ENCODE measurements around the gene BOC.

The BOC gene

GRCh38 chr3:113223475-113224281 lies 12.3 kb downstream of the BOC start:
- peak; percentile 46 for DNase-seq

DNA sequence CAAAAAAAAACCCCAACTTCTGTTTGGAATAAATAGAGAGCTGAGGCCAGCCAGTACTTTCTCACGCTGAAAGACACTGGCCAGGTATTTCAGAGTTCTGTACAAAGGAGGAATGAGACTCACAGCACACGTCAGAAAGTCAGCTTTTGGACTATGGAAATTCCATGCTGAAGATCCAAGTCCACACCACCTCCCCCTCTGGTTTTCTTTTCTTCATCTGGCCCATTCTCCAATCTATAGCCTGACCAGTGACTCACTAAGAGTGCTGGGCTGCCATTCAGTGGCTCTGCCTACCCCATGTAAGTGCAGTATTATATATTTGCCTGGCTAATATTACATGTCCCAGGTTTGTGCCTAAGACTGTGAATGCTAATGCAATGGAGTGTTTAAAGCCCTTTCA lies 13.9 kb downstream of the BOC start:
- DNase-seq: no peak

DNA sequence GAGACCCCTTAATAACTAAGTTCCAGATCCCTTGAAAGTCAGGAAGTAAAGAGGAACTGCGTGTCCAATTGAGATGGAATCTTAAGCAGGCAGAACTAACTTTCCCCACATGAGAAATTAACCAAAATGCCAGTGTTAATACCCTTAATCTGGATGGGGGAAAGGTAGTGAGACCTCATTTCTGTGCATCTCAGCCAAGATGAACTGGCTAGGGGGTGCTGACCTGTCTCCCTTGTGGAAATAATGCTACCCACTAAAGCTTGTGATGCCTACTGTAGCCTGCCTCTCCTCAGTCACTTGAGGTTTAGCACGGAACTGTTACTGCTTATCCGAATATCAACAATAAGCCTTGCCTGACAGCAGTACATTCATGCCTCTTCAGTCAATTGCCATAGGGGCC lies 15.1 kb downstream of the BOC start:
- DNase-seq: no peak

- DNase-seq: no peak
These were observed 15.8 kb downstream of the BOC start for GRCh38 chr3:113227146-113227545.

DNA sequence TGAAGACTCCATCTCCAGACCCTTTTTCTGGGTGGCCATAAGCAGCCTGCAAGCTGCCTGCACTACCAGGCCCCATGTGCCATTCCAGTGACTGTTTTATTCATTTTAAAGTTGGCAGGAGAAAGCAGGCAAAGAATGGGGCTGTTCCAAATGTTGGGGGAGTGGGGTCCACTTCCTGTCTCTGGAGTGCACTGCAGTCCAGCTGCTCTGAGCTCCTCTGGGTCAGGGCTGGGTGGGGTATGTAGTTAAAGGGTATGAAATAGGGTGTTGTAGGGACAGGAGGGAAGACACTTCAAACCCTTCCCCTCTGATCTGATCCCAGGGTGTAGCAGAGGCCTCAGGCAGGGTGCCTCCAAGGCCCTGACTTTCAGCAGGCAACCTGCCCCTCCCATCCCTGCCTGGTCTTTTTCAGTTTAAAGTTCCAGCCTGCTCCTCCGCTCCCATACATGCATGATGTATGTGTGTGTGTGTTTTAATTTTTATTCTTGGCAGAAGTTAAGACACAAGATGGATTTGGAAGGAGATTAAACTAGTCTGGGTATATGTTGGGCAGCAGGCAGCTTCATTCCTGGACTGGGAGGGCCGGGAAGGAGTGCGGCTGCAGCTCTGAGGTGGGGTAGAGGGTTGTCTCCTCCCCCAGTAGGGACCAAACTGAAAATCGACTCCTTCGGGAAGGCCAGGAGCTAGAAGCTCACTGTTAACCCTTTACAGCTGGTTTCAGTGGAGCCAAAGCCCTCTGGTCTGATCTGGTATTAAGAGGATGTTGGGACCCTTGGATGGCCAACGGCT lies 17.3 kb downstream of the BOC start:
- no peak for DNase-seq

DNA sequence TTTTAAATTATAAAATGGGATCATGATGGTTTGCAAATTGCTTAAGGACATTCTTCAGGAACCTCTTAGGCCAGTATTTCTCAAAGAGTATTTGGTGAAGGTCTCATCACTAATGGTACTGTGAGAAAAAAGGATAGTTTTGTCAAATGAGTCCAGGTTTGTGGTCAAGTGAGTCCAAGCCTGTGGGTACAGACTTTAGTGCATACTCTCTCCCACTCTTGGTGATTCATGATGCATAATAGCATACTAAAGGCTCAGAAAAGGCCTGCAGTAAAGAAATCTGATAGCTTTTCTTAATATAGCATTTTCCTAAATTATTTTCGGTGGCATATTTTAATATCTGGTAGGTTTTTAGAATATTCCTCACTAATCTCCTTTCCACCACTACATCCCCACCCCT lies 20.0 kb downstream of the BOC start:
- peak; percentile 26 for DNase-seq

DNA sequence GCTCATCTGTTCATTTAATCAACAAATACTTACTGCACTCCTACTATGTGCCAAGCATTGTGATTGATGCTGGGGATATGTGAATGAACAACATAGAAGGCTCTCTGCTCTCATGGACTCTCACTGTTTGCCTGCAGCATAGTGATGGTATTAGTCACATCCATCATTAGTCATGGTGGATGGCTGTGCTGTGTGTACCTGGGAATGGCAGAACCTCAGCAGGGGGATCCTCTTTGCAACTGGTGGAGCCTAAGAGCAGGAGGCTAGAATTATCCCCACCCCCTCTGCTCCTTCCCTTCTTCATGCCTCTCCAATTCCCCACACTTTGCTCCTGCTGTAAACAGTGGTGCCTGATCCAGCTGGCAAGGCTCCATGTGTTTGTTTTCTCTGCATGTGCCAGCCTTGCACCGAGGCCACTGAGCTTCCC lies 20.5 kb downstream of the BOC start:
- DNase-seq: peak; percentile 16

GRCh38 chr3:113232342-113232741 lies 21.0 kb downstream of the BOC start:
- no peak for DNase-seq

DNA sequence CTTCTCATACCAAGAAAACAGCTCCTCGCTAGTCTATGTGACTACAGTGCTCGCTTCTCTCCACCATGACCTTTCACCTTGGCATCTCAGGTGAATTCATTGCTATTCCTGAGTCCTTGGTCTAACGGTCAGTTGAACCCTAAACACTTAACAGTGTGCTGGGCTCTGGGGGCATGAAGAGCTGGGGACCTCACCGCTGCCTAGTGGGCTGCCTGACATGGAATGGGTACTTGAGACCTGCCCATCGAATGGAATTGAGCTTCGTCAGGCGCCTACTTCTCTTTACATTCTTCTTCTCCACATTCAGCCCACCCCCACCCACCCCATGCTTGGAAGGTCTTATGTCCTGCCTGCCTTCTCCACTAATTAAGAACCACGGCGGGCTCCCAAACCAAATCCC lies 22.1 kb downstream of the BOC start:
- DNase-seq: no peak

DNA sequence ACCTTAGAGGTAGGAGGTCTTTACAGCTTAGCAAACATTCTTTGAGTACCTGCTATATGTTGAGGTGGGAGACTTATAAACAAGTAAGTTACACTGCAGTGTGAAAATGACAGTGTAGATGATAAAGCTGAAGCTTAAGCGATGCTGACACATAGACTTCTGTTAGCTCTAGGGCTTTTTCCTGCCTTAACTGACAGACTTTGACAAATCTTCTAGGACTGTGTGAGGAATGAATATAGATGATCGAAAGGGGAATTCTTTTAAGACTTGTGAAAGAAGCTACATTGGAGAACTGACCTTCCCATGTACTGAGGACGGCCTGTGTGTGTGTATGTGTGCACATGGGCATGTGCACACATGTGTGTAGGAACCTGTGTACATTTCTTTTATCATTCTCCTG lies 22.7 kb downstream of the BOC start:
- DNase-seq: no peak

- no peak for DNase-seq
These were observed 23.4 kb downstream of the BOC start for GRCh38 chr3:113234688-113235260.

DNA sequence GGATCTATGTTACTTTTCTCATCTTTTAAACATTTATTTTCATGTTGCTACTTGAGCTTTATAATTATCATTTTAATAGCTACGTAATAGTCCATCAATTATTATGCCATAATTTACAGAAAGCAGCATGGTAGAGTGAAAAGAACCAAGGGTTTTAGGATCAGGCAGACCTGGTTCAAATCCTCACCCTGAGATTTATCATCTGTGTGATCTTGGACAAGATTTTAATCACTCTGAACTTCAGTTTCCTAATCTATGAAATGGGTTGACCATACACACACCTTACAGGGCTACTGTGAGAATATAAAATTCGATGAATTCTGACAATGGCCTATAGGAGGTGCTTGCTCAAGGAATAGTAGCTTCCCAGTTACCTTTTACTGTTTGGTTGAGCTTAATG lies 27.1 kb downstream of the BOC start:
- DNase-seq: no peak

DNA sequence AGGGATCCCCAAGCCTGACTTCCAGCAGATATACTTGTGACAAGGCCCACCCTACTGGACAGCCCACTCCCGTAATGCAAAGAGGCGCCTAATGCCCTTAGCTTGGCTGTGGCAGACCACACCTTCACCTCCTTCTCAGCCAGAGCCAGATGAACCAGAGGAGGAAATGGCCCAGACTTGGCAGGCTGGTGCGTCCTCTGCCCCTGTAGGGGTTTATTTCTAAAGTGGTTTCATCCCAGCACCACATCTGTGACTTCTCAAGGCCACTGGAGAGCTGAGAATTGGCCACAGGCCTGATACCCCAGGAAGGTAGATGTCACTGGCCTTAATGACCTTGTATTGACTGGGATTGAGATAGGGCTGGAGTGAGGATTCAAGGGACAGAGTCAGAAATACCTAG lies 29.5 kb downstream of the BOC start:
- no peak for DNase-seq

DNA sequence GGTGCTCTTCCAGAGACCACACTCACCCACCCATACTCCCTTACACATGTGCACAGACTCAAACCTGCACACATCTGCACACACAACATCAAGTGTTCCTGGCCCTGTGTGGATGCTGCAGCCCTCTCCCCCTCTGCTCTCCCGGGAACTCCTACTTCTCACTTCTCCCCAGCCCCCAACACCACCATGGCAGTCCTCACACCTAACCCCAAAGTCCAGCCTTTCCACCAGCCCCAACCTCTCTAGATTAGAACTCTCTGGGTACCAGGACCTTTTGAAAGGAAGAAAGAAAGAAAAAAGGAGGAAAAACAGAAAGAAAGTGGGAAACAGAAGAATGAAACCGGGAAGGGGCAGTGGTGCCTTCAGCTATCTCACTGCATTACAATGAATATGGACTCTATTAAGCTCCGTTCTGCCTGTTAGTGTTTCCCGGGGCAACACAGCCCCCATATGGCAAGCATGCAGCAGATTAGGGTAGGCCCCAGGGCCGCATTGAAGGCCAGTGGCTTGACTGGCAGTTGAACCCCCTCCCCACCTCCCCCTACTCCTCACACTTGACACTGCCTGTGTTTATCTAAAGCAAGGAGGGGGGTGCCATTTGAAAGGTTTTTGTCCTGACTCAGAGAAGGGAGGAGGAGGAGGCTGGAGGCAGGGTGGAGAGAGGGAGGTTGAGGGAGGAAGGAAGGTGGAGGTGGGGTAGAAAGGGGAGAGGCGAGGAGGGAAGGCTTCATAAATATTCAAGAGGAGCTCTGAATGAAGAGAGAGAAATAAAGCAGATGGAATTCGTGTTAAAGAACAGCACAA lies 30.1 kb downstream of the BOC start:
- no peak for DNase-seq

DNA sequence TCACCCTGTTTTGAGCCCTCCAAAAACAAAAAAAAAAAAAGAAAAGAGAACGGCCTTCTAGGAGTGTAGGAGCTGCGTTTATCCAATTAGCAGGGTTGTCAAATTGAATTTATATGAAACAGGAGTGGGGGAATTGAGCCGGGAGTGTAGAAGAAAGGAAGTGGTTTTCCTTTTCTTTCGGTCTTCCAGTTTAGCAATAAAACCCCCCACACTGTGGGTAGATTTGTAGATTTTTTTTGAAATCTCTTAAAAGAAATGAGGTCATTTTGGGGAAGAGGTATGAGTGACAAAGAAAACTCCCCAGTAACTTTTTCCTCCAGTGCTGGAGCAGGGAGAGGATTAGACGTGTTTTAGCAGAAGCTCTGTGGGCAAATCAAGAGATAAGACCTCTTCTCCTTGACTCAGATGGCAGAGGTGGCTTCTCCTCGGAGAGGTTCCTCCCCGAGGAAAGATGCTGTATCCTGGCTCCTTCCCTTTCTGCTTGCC lies 30.8 kb downstream of the BOC start:
- peak; percentile 6 for DNase-seq

GRCh38 chr3:113243071-113243470 lies 31.7 kb downstream of the BOC start:
- no peak for DNase-seq

- DNase-seq: no peak
These were observed 32.5 kb downstream of the BOC start for GRCh38 chr3:113243846-113244245.

DNA sequence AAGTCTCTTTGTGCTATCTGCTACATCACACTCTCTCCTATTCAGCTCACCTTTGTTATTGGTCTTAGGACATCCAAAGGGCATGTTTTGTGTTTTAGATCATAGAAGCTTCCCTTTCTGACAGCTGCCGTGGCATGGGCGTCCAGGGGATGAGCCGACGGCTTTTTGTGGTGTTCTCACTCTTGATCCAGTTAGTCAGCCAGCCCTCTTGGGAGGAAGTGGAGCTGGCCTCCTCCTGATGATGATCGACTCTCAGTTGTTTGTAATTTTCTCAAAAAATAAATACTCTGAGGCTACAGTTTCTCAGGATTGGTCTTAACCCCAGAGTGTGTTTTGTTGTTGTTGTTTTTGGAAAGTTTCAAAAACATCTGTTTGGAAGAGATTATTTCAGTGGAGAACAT lies 34.4 kb downstream of the BOC start:
- DNase-seq: no peak

DNA sequence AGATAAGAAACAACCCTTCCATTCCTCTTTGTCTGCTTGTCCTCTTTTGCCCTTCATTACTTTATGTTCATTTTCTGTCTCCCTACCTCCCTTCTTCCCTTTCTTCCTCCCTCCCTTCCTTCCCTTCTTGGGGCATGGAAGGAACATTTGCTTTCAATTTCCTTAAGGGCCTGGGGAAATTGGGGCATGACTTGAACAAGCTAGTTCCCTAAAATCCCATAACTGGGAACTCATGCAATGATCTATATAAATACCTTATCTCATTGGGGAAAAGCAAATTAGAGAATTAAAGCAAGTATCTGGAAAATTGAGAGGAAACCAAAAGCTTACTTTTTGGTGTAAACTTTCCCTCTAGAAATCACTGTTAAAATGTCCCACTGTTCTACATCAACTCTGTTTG lies 35.7 kb downstream of the BOC start:
- DNase-seq: no peak

DNA sequence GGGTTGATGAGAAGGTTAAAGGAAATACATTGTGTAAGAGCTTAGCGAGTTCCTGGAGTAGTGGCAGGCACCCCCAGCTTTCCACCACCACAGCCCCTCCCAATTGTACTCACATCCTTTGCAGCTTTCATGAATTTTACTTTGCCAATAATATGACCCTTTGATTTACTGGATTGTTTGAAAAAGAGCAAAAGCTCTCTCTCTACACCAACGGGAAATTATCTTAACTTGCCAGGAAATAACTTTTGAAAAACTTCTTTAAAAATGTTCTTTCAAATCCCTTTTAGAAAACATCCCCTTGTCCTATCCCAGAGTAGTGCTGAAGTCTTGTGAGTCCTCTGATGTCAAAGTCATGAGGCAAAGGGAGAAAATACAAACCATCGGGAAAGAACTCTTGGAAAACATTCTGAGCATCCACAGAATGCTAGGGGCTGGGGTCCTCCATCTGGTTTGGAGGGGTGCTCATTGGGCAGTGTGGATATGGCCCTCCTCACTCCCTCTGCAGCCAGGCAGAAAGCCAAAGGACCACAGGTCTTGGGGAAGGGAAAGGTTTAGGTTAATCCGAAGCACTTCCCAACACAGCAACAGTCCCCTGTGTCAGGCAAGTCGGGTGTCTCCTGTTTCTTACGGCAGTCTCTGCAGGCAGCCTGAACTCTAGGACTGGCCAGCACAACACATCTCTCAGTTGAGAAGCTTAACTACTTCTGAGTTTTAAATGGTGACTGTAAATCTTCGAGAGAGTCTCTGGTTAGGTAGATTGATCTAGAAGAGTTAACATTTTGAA lies 36.5 kb downstream of the BOC start:
- DNase-seq: no peak

DNA sequence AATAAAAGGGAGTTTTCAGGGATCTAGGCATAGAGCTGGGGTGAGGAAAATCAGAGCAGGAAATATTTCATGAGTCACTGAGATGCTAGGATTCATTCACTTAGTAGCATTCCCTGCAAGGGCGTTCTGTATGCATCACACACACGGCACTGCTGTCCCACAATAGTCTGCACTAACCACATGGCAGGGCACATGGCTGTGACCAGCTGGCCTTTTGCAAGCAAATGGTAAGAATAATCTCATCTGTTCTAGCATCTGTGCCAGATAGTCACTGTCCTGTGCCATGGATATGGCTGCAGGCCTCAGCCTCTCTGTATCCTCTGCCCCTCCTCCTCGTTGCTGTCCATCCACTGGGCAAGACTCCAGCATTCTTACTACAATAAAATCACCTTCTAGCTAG lies 37.8 kb downstream of the BOC start:
- no peak for DNase-seq

- DNase-seq: no peak
These were observed 38.2 kb downstream of the BOC start for GRCh38 chr3:113249601-113250000.
